CD4-positive, alpha-beta T cell treated with Interleukin-15 for 4 hours (primary cell): Measurements from ENCODE around the gene BPGM.

ENCODE experiments used
- DNase-seq: peaks from one replicate; pipeline ENCODE4 v3.0.0-alpha.2; 2020; ENCODE audit warnings: low spot score

The BPGM gene

DNA sequence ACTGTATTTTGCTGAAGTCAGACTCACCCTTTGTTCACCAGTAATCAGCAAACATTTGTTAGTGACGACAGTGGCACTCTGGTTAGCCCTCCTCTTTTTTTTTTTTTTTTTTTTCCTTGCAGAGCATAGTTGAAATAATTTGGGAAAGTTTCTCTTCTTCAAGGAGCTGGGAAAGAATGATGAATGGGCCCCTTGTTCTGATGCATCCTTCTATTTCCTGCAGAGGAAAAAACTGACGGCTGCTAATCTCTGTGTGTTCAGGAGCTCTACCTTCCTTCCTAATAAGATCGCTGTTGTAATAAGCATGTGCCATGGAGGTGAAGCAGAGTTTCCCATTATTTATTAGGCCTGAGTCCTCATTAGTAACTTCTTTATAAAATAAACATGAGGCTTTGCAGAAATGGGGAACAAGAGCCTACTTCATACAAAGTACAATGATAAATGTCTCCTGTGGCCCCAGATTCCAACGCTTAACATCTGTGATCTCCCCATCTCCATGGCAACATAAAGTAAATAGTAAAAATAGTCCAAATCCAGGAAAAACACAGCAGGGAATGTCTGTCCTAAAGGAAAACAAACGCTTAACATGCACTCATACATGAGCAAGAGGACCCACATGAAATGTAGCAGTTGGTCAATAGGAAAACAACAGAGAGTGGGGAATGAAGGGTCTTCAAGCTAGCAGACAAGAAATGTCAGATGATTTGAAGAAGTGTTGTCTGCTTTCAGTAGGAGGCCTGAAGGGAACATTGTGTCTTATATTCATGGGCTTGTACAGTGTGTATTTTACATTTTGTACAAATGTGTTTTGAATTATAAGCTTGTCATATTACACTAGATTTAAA lies 73.7 kb downstream of the BPGM start:
- no peak for DNase-seq

DNA sequence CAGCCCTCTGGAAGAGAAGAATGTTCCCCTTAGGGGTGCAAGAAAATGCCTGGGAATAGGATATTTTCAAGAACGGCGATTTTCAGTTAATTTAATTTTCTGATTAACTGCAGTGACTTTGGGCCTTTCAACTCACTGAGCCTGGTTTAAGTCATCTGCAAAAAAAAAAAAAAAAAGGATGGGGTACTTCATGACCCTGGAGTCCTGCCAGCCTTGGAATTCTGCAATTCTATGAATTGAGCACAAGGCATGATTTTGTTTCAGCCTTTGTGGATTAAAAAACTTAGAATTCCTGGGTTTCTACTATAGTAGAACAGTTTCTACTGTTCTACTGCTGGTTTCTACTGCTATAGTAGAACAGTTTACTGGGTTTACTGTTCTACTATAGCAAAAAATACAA lies 74.5 kb downstream of the BPGM start:
- DNase-seq = no peak

DNA sequence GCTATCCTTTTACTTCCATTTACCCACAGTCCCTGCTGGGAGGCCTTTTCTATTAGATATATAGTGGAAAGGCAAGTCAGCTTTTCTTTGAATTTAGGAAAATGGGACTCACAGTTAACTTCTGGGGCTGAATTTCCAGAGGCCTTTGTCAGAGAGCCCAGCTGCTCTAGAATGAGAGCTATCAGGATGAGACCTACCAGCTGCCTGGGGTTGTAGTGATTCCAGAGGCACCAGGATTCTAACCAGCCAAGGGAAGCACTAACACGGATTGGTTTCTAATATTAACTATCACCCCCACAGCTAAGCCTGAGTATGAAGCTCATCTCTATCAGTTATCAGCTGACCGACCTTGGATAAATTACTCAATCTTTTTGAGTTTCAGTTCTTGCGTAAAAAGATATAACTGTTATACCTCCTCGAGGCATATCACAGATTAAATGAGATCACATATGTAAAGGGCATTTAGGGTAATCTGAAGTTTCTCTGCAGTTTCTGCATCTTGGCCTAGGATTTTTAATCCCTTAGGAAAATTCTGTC lies 76.2 kb downstream of the BPGM start:
- no peak for DNase-seq

DNA sequence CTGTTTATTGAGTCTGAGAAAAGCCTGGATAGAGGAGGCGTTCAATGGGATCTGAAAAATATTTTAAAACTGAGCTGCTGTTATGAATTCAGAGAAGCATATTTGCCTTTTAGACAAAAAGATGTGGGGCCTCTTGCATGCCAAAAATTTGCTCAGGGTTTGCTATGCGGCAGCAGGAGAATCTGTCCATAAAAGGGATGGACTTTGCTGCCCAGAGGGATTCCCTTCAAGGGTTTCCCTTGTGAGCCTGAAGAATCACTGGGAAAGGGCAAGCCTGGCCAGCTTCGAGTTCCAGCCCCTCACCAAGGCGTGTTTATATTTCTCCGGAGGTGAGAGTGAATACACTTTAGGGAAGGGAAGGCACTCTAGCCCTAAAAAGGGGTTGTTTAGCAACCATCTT lies 77.2 kb downstream of the BPGM start:
- DNase-seq = no peak

DNA sequence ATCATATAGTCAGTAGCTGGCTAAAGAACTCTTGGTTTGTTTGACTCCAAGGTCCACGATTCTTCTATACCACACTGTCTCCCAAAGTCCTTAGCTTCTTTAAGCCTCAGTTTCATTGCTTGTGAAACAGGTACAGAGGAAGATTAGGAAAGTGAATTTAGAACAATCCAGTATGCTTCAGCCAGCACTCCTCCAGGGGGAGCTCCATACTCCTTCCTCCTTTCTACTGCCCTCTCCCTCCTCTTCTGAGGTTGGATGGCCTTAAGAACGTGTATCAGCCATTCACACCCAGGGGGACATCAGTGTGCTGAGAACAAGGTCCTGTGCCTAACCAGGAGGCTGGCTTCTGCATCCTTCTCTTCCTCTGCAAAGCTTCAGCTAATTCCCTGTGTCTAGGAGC lies 78.0 kb downstream of the BPGM start:
- DNase-seq = no peak

DNA sequence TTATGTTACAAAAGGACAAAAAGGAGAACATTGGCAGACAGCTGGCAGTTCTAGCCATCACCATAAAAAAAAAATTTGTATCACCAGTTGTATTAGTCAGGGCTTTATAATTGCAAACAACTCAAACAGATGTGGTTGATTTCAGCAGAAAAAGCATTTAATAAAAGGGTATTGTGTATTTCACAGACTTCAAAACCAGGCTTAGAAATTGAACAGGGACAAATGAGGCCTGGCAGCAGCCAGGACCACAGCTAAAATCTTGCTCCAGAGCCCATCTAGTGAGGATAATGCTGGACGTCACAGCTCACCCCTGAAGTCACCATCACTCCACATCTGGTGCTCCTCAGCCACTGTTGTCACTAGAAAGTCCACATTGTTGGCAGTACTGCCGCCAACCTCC lies 79.9 kb downstream of the BPGM start:
- no peak for DNase-seq

DNA sequence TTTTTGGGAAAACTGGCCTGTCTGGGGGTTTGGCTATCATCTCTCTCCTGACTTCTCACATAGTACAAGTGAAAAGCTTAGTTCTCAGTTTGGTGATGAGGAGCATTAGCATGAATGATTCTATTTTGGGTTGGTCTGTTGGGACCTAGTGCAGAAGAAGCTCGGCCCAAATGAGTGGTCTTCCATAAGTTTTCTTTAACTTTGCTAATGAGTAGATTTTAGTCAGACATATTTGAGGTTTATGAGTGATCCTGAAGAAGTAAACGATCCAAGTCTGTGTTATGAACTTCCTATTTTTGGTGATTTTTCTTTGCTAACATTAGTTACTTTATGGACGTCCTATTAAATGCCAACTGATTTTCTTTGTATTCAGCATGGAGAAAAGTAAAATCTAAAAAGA lies 81.1 kb downstream of the BPGM start:
- no peak for DNase-seq
